ENCODE results near the gene PTGDS.

DNA sequence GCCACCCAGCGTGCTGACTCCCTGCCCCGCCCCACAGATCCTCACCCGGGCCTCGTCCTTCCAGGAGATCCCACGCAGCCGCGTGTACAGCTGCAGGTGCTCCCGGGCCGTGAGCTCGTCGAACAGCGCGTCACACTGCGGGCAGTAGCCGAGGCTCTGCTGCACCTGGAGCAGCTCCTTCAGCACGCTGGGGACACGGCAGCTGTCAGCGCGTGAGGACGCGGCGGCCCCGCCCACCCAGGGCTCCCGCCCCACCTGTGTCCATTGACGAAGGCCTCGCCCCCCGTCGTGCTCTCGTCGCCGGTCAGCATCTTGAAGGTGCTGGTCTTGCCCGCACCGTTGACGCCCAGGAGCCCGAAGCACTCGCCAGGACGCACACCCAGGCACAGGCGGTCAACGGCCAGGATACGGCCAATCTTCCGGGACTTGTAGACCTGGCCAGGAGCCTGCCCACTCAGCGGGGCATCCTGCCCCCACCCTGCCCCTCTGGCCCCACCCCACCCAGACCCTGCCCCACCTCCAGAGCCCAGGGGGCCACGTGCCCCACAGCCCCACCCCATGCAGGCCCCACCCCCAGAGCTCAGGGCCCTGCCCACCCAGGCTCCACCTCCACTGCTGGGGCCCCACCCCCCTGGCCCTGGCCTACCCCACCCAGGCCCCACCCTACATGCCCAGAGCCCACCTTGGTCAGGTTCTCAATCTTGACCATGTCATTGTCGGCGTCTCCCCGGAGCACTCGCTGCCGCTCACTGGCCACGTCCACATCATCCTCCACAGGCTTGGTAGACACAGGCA, 32.8 kb downstream of the PTGDS start:
- TF ChIP-seq EP300 (IDR thresholded peaks at IDR 0.05; ENCODE audit: borderline replicate concordance) (no peak), TCF12 (IDR thresholded peaks at IDR 0.05; ENCODE audit: low read depth) (no peak), FOXM1 (IDR thresholded peaks at IDR 0.05; ENCODE audit: borderline replicate concordance, low read depth) (no peak), EGR1 (IDR thresholded peaks at IDR 0.05) (no peak), TEAD4 (IDR thresholded peaks at IDR 0.05) (no peak), CEBPB (IDR thresholded peaks at IDR 0.05) (no peak), RAD21 (IDR thresholded peaks at IDR 0.05; ENCODE audit: low read depth) (no peak), MAX (IDR thresholded peaks at IDR 0.05) (no peak), CREB1 (IDR thresholded peaks at IDR 0.05; ENCODE audit: low read depth) (no peak), NFIC (IDR thresholded peaks at IDR 0.05) (no peak)
- TF ChIP-seq, protein P1, sequence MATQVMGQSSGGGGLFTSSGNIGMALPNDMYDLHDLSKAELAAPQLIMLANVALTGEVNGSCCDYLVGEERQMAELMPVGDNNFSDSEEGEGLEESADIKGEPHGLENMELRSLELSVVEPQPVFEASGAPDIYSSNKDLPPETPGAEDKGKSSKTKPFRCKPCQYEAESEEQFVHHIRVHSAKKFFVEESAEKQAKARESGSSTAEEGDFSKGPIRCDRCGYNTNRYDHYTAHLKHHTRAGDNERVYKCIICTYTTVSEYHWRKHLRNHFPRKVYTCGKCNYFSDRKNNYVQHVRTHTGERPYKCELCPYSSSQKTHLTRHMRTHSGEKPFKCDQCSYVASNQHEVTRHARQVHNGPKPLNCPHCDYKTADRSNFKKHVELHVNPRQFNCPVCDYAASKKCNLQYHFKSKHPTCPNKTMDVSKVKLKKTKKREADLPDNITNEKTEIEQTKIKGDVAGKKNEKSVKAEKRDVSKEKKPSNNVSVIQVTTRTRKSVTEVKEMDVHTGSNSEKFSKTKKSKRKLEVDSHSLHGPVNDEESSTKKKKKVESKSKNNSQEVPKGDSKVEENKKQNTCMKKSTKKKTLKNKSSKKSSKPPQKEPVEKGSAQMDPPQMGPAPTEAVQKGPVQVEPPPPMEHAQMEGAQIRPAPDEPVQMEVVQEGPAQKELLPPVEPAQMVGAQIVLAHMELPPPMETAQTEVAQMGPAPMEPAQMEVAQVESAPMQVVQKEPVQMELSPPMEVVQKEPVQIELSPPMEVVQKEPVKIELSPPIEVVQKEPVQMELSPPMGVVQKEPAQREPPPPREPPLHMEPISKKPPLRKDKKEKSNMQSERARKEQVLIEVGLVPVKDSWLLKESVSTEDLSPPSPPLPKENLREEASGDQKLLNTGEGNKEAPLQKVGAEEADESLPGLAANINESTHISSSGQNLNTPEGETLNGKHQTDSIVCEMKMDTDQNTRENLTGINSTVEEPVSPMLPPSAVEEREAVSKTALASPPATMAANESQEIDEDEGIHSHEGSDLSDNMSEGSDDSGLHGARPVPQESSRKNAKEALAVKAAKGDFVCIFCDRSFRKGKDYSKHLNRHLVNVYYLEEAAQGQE (IDR thresholded peaks at IDR 0.05; ENCODE audit: low read depth), result no peak
